GM23338 (cell line): ENCODE results near the gene FRMD1. TPM values are rescaled to one million over a fixed set of nuclear protein-coding genes. Genes with fewer than 3 reads are reported as not detected.

Source experiments
- ATAC-seq: fragments of 200-7000 bp; cut with Tn5 transposase; 3 replicates; pipeline ENCODE4 v1.9.1; 2020
- DNase-seq: peaks from one replicate; pipeline ENCODE4 v3.0.0-alpha.2; 2015; ENCODE audit warnings: low spot score
- H2AFZ ChIP-seq: fragments of 200-600 bp; sonication (generic); 2 replicates; pipeline ENCODE4 v1.8.0; 2016; ENCODE audit warnings: antibody characterized with exemption, mild to moderate bottlenecking, moderate library complexity
- H3F3A ChIP-seq: fragments of 200-600 bp; sonication (generic); replicated peaks from 2 replicates; pipeline ENCODE4 v1.8.0; 2017; ENCODE audit warnings: antibody characterized with exemption, mixed run types, low read depth
- H3K27ac ChIP-seq: fragments of 200-600 bp; sonication (generic); 2 replicates; pipeline ENCODE4 v1.6.1; 2016; ENCODE audit warnings: low read depth
- H3K27me3 ChIP-seq: fragments of 200-600 bp; sonication (generic); 2 replicates; pipeline ENCODE4 v1.8.0; 2016; ENCODE audit warnings: mild to moderate bottlenecking, mixed run types, moderate library complexity; ENCODE audit not compliant: insufficient read depth
- H3K36me3 ChIP-seq: fragments of 200-600 bp; sonication (generic); 2 replicates; pipeline ENCODE4 v1.8.0; 2016; ENCODE audit warnings: mild to moderate bottlenecking; ENCODE audit not compliant: insufficient read depth
- H3K4me1 ChIP-seq: fragments of 200-600 bp; sonication (generic); 2 replicates; pipeline ENCODE4 v1.8.0; 2016; ENCODE audit warnings: mild to moderate bottlenecking, moderate library complexity; ENCODE audit not compliant: insufficient read depth
- H3K4me2 ChIP-seq: fragments of 200-600 bp; sonication (generic); 2 replicates; pipeline ENCODE4 v1.7.1; 2017; ENCODE audit warnings: mixed run types
- H3K4me3 ChIP-seq: fragments of 200-600 bp; sonication (generic); 2 replicates; pipeline ENCODE4 v1.6.1; 2016; ENCODE audit warnings: mixed run types
- H3K79me2 ChIP-seq: fragments of 200-600 bp; sonication (generic); replicated peaks from 2 replicates; pipeline ENCODE4 v1.8.0; 2017; ENCODE audit warnings: mild to moderate bottlenecking; ENCODE audit not compliant: insufficient read depth
- H3K9me2 ChIP-seq: fragments of 200-600 bp; sonication (generic); 2 replicates; pipeline ENCODE4 v1.8.0; 2017; ENCODE audit not compliant: insufficient read depth
- H4K20me1 ChIP-seq: fragments of 200-600 bp; sonication (generic); replicated peaks from 2 replicates; pipeline ENCODE4 v1.8.0; 2017; ENCODE audit warnings: mild to moderate bottlenecking; ENCODE audit not compliant: insufficient read depth
- H3K27ac Mint-ChIP-seq: 2 replicates; pipeline ENCODE4 v1.8.0; 2020; ENCODE audit warnings: inconsistent platforms, mild to moderate bottlenecking, moderate library complexity, mixed read lengths
- H3K27me3 Mint-ChIP-seq: 3 replicates; pipeline ENCODE4 v1.8.0; 2022; ENCODE audit warnings: low read depth, mild to moderate bottlenecking, moderate library complexity, mixed read lengths, inconsistent platforms; ENCODE audit not compliant: insufficient read depth, poor library complexity
- H3K36me3 Mint-ChIP-seq: 3 replicates; pipeline ENCODE4 v1.8.0; 2021; ENCODE audit warnings: low read depth, mild to moderate bottlenecking, inconsistent platforms, moderate library complexity, mixed read lengths
- H3K4me1 Mint-ChIP-seq: 3 replicates; pipeline ENCODE4 v1.8.0; 2020; ENCODE audit warnings: mild to moderate bottlenecking, inconsistent platforms, mixed read lengths
- H3K4me3 Mint-ChIP-seq: 3 replicates; pipeline ENCODE4 v1.8.0; 2021; ENCODE audit warnings: moderate library complexity, mild to moderate bottlenecking, inconsistent platforms, mixed read lengths
- H3K9me3 Mint-ChIP-seq: 3 replicates; pipeline ENCODE4 v1.8.0; 2020; ENCODE audit warnings: moderate library complexity, mild to moderate bottlenecking, inconsistent platforms, mixed read lengths
- EZH2 ChIP-seq: fragments of 200-600 bp; sonication (generic); IDR thresholded peaks from one replicate; pipeline ENCODE4 v1.8.0; 2017; ENCODE audit warnings: antibody characterized with exemption, mild to moderate bottlenecking, low read depth; ENCODE audit not compliant: unreplicated experiment
- JUNB ChIP-seq: IDR thresholded peaks from one replicate; pipeline ENCODE4 v1.6.1; 2016; ENCODE audit warnings: antibody characterized with exemption; ENCODE audit not compliant: unreplicated experiment
- NANOG ChIP-seq: IDR thresholded peaks from 2 replicates; pipeline ENCODE4 v1.6.1; 2016; ENCODE audit warnings: antibody characterized with exemption, borderline replicate concordance
- POLR2AphosphoS5 ChIP-seq: IDR thresholded peaks from 2 replicates; pipeline ENCODE4 v1.6.1; 2016; ENCODE audit warnings: antibody characterized with exemption, low read depth
- REST ChIP-seq: IDR thresholded peaks from one replicate; pipeline ENCODE4 v1.6.1; 2018; ENCODE audit warnings: antibody characterized with exemption; ENCODE audit not compliant: unreplicated experiment
- STAT1 ChIP-seq: IDR thresholded peaks from one replicate; pipeline ENCODE4 v1.6.1; 2016; ENCODE audit warnings: antibody characterized with exemption; ENCODE audit not compliant: unreplicated experiment
- polyA plus RNA-seq: library from polyadenylated mRNA; unstranded; fragments of >200 nt; fragmentation: Nextera tagmentation; extraction: Ambion mirVana; gene quantifications from 2 replicates; pipeline ENCODE4 v1.2.1, GENCODE V29; 2016
- total RNA-seq: library from RNA; depleted of rRNA; stranded (reverse); fragments of >200 nt; shearing (Covaris generic); gene quantifications from 2 replicates; pipeline ENCODE4 v1.2.3, GENCODE V29; 2014
- TF ChIP-seq, protein P1 (sequence below): fragments of 250-450 bp; sonication (Bioruptor Pico); IDR thresholded peaks from 2 replicates; pipeline ENCODE4 v1.5.0; 2020; ENCODE audit warnings: mild to moderate bottlenecking, moderate library complexity
- TF ChIP-seq, protein P2 (sequence below): IDR thresholded peaks from 2 replicates; pipeline ENCODE4 v1.6.1; 2016; ENCODE audit warnings: antibody characterized with exemption

FRMD1 gene
- total and polyA plus RNA-seq, 2 experiments from 2014 or later, result 1.0 to 2.0 TPM

DNA sequence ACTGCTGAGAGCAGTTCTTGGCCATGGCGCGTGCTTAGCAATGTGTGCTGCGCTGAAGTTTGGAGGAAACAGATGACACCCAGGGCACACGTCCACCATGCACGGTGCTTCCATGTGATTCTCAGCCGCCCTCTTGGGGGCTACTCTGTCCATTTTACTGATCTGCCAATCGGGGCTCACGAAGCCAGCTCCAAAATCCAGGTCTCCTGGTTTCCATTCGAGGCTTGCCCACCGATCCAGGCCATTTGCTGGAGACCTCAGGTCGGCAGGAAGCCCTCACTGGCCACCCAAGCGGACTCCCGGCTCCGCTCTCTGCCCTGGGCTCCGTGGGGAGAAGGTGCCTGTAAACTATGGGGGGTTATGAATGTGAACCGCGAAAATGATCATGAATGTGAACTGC is 11.7 kb upstream of the FRMD1 start:
- Histone ChIP-seq H2AFZ (no peak overlapping the region), H3F3A (no peaks in the 10 kb centered on the region), H3K36me3 (no peaks in the 10 kb centered on the region), H3K4me3 (no peak overlapping the region), H3K9me2 (no peaks in the 10 kb centered on the region), H3K27me3 (no peaks in the 10 kb centered on the region), H3K27ac (no peak overlapping the region), H3K79me2 (no peaks in the 10 kb centered on the region), H3K4me2 (no peak overlapping the region), H4K20me1 (no peaks in the 10 kb centered on the region), H3K4me1 (no peaks in the 10 kb centered on the region)
- no peak for ATAC-seq
- no peaks in the 10 kb centered on the region; the same call in 2 of the 3 replicates for H3K9me3 Mint-ChIP-seq
- no peak for DNase-seq
- H3K4me1 Mint-ChIP-seq, result peaks cover 28% of the 10 kb centered on the region
- no peak overlapping the region for H3K27ac Mint-ChIP-seq
- H3K4me3 Mint-ChIP-seq, result no peak overlapping the region
- peaks cover 14% of the 10 kb centered on the region for H3K27me3 Mint-ChIP-seq
- TF ChIP-seq, protein P1, sequence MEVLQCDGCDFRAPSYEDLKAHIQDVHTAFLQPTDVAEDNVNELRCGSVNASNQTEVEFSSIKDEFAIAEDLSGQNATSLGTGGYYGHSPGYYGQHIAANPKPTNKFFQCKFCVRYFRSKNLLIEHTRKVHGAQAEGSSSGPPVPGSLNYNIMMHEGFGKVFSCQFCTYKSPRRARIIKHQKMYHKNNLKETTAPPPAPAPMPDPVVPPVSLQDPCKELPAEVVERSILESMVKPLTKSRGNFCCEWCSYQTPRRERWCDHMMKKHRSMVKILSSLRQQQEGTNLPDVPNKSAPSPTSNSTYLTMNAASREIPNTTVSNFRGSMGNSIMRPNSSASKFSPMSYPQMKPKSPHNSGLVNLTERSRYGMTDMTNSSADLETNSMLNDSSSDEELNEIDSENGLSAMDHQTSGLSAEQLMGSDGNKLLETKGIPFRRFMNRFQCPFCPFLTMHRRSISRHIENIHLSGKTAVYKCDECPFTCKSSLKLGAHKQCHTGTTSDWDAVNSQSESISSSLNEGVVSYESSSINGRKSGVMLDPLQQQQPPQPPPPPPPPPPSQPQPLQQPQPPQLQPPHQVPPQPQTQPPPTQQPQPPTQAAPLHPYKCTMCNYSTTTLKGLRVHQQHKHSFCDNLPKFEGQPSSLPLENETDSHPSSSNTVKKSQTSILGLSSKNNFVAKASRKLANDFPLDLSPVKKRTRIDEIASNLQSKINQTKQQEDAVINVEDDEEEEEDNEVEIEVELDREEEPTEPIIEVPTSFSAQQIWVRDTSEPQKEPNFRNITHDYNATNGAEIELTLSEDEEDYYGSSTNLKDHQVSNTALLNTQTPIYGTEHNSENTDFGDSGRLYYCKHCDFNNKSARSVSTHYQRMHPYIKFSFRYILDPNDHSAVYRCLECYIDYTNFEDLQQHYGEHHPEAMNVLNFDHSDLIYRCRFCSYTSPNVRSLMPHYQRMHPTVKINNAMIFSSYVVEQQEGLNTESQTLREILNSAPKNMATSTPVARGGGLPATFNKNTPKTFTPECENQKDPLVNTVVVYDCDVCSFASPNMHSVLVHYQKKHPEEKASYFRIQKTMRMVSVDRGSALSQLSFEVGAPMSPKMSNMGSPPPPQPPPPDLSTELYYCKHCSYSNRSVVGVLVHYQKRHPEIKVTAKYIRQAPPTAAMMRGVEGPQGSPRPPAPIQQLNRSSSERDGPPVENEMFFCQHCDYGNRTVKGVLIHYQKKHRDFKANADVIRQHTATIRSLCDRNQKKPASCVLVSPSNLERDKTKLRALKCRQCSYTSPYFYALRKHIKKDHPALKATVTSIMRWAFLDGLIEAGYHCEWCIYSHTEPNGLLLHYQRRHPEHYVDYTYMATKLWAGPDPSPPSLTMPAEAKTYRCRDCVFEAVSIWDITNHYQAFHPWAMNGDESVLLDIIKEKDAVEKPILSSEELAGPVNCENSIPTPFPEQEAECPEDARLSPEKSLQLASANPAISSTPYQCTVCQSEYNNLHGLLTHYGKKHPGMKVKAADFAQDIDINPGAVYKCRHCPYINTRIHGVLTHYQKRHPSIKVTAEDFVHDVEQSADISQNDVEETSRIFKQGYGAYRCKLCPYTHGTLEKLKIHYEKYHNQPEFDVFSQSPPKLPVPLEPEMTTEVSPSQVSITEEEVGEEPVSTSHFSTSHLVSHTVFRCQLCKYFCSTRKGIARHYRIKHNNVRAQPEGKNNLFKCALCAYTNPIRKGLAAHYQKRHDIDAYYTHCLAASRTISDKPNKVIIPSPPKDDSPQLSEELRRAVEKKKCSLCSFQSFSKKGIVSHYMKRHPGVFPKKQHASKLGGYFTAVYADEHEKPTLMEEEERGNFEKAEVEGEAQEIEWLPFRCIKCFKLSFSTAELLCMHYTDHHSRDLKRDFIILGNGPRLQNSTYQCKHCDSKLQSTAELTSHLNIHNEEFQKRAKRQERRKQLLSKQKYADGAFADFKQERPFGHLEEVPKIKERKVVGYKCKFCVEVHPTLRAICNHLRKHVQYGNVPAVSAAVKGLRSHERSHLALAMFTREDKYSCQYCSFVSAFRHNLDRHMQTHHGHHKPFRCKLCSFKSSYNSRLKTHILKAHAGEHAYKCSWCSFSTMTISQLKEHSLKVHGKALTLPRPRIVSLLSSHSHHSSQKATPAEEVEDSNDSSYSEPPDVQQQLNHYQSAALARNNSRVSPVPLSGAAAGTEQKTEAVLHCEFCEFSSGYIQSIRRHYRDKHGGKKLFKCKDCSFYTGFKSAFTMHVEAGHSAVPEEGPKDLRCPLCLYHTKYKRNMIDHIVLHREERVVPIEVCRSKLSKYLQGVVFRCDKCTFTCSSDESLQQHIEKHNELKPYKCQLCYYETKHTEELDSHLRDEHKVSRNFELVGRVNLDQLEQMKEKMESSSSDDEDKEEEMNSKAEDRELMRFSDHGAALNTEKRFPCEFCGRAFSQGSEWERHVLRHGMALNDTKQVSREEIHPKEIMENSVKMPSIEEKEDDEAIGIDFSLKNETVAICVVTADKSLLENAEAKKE, result no peak
- TF ChIP-seq STAT1, result no peak
- no peak for TF ChIP-seq JUNB
- TF ChIP-seq NANOG, result no peak
- TF ChIP-seq EZH2, result no peak
- no peak for TF ChIP-seq REST
- TF ChIP-seq, protein P2, sequence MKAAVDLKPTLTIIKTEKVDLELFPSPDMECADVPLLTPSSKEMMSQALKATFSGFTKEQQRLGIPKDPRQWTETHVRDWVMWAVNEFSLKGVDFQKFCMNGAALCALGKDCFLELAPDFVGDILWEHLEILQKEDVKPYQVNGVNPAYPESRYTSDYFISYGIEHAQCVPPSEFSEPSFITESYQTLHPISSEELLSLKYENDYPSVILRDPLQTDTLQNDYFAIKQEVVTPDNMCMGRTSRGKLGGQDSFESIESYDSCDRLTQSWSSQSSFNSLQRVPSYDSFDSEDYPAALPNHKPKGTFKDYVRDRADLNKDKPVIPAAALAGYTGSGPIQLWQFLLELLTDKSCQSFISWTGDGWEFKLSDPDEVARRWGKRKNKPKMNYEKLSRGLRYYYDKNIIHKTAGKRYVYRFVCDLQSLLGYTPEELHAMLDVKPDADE, result no peak
- no peak for TF ChIP-seq POLR2AphosphoS5
- no peaks in the 10 kb centered on the region for H3K36me3 Mint-ChIP-seq
